DND-41 (cell line): Measurements from ENCODE around the gene RAN.

Experiments used
- ATAC-seq: fragments of 200-7000 bp; cut with Tn5 transposase; 3 replicates; pipeline ENCODE4 v1.9.1; 2021; ENCODE audit warnings: low read depth; ENCODE audit not compliant: insufficient read depth
- DNase-seq: peaks from one replicate; pipeline ENCODE4 v3.0.0-alpha.2; 2020
- H2AFZ ChIP-seq: 2 replicates; pipeline ENCODE4 v1.6.0; 2012; ENCODE audit warnings: low read depth, low read length
- H3K27ac ChIP-seq: 2 replicates; pipeline ENCODE4 v1.5.1; 2012; ENCODE audit warnings: low read length, inconsistent platforms
- H3K27me3 ChIP-seq: fragments of 200-600 bp; sonication (generic); 2 replicates; pipeline ENCODE4 v1.6.0; 2012; ENCODE audit warnings: low read length, mild to moderate bottlenecking, inconsistent platforms; ENCODE audit not compliant: insufficient read depth, poor library complexity
- H3K36me3 ChIP-seq: 2 replicates; pipeline ENCODE4 v1.5.1; 2012; ENCODE audit warnings: low read length, inconsistent platforms; ENCODE audit not compliant: insufficient read depth
- H3K4me1 ChIP-seq: 2 replicates; pipeline ENCODE4 v1.5.1; 2012; ENCODE audit warnings: mild to moderate bottlenecking, low read length; ENCODE audit not compliant: insufficient read depth
- H3K4me2 ChIP-seq: 2 replicates; pipeline ENCODE4 v1.6.0; 2012; ENCODE audit warnings: mild to moderate bottlenecking, moderate library complexity, low read length, inconsistent platforms; ENCODE audit not compliant: insufficient read depth
- H3K4me3 ChIP-seq, 2 experiments: fragments of 200-600 bp in 1 of 2; shearing (Covaris generic) in 1 of 2; 2 replicates each; pipeline ENCODE4 v1.5.1; 2012 to 2016; ENCODE audit warnings: inconsistent platforms in 2 of 2, low read length in 2 of 2, mild to moderate bottlenecking in 2 of 2, low read depth in 1 of 2, moderate library complexity in 1 of 2
- H3K79me2 ChIP-seq: 2 replicates; pipeline ENCODE4 v1.6.0; 2012; ENCODE audit warnings: low read length, inconsistent platforms; ENCODE audit not compliant: insufficient read depth
- H3K9ac ChIP-seq: 2 replicates; pipeline ENCODE4 v1.6.0; 2012; ENCODE audit warnings: low read depth, mild to moderate bottlenecking, inconsistent platforms, low read length, moderate library complexity
- H3K9me3 ChIP-seq: 2 replicates; pipeline ENCODE4 v1.5.1; 2012; ENCODE audit warnings: low read length, moderate library complexity, mild to moderate bottlenecking, inconsistent platforms; ENCODE audit not compliant: insufficient read depth, severe bottlenecking
- H4K20me1 ChIP-seq: 2 replicates; pipeline ENCODE4 v1.6.0; 2012; ENCODE audit warnings: low read length; ENCODE audit not compliant: insufficient read depth
- CTCF ChIP-seq: IDR thresholded peaks from 2 replicates; pipeline ENCODE4 v1.5.1; 2012; ENCODE audit warnings: borderline replicate concordance, low read length, moderate library complexity, mild to moderate bottlenecking; ENCODE audit not compliant: poor library complexity, severe bottlenecking; ENCODE audit errors: extremely low read depth
- EZH2 ChIP-seq: IDR thresholded peaks from 3 replicates; pipeline ENCODE4 v1.6.1; 2012; ENCODE audit warnings: borderline replicate concordance, low read depth, mild to moderate bottlenecking, moderate library complexity, low read length, inconsistent platforms; ENCODE audit not compliant: severe bottlenecking

Gene RAN

GRCh38 chr12:130863298-130863697 lies 8.6 kb upstream of the RAN start:
- no peaks in the 10 kb centered on the region for H3K4me1 ChIP-seq
- H3K27me3 ChIP-seq, result no peaks in the 10 kb centered on the region
- no peak overlapping the region for H2AFZ ChIP-seq
- DNase-seq (no peak), ATAC-seq (no peak)
- no peaks in the 10 kb centered on the region for H3K9me3 ChIP-seq
- no peaks in the 10 kb centered on the region for H3K36me3 ChIP-seq
- H3K9ac ChIP-seq, result no peak overlapping the region
- no peak overlapping the region for H3K27ac ChIP-seq
- H4K20me1 ChIP-seq, result no peaks in the 10 kb centered on the region
- no peaks in the 10 kb centered on the region for H3K79me2 ChIP-seq
- TF ChIP-seq CTCF (no peak), EZH2 (no peak)
- H3K4me3 ChIP-seq, result no peak overlapping the region
- no peak overlapping the region for H3K4me2 ChIP-seq

GRCh38 chr12:130868412-130868811 lies 3.5 kb upstream of the RAN start:
- no peak overlapping the region for H3K4me2 ChIP-seq
- H3K27ac ChIP-seq, result no peak overlapping the region
- peaks cover 11% of the 10 kb centered on the region for H3K36me3 ChIP-seq
- H3K79me2 ChIP-seq, result peaks cover 25% of the 10 kb centered on the region
- TF ChIP-seq CTCF (no peak), EZH2 (no peak)
- no peak overlapping the region for H2AFZ ChIP-seq
- DNase-seq, result no peak
- ATAC-seq, result no peak
- H3K4me1 ChIP-seq, result peaks cover 19% of the 10 kb centered on the region
- H3K27me3 ChIP-seq, result no peaks in the 10 kb centered on the region
- no peak overlapping the region for H3K9ac ChIP-seq
- H3K4me3 ChIP-seq, result no peak overlapping the region
- H4K20me1 ChIP-seq, result peaks cover 1% of the 10 kb centered on the region; the same call in 1 of the 2 replicates
- H3K9me3 ChIP-seq, result no peaks in the 10 kb centered on the region

DNA sequence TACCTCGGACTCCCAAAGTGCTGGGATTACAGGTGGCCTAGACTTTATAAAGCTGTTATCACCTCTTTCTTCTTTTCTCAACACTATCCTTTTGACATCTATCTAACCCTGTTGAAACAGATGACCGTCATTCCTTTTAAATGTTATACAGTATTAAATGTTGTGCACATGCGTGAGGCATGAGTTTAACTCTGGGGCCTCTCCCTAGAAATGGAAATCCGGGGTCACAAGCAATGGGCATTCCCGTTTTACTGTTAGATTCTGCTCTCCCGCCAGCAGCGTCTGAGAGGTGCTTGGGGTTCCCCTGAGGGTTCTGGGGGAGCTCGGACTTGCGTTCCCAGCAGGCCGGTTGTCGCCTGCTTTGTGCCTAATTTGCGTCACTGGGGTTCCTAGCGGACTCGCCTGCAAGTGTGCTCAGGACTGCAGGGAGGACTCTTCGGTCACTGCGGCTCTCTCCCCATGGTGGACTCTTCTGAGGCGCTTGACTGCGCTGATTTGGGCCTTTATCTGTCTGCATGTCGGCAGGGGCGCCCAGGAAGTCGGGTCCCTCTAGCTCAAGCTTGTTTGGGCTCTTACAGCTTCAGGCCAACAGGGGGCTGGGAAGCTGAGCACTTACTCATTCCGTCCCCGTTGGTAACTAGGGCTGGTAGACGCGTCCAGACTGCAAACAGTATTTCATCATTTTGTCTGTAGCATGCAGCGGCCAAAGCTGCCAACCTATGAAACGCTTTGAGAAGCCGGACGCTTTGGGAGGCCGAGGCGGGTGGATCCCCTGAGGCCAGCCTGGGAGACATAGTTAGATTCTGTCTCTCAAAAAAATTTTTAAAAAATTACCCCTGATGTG lies 1.2 kb upstream of the RAN start:
- H3K4me3 ChIP-seq, result peak overlapping the region; percentile 41 to 88; a peak in 3 of 4 replicates
- H3K4me1 ChIP-seq, result peaks cover 38% of the 10 kb centered on the region
- H3K9me3 ChIP-seq, result no peaks in the 10 kb centered on the region
- peak; percentile 65 for TF ChIP-seq CTCF
- no peak for TF ChIP-seq EZH2
- peak overlapping the region; percentile 96 for H2AFZ ChIP-seq
- peak overlapping the region; percentile 98 for H3K27ac ChIP-seq
- peaks cover 23% of the 10 kb centered on the region for H4K20me1 ChIP-seq
- H3K79me2 ChIP-seq, result peaks cover 46% of the 10 kb centered on the region
- no peaks in the 10 kb centered on the region for H3K27me3 ChIP-seq
- DNase-seq (peak; percentile 83), ATAC-seq (peak; percentile 77)
- peaks cover 34% of the 10 kb centered on the region for H3K36me3 ChIP-seq
- H3K9ac ChIP-seq, result peak overlapping the region; percentile 98
- peak overlapping the region; percentile 84 for H3K4me2 ChIP-seq
